NOMO-1 treated with DMSO at 0.1 percent for 48 hours (cell line): Measurements from ENCODE around the gene MAP1LC3B.

ENCODE experiments used
- DNase-seq: peaks from one replicate; lab custom pipeline; 2025; ENCODE audit not compliant: unreplicated experiment; lab: John Stamatoyannopoulos, UW

Gene MAP1LC3B

DNA sequence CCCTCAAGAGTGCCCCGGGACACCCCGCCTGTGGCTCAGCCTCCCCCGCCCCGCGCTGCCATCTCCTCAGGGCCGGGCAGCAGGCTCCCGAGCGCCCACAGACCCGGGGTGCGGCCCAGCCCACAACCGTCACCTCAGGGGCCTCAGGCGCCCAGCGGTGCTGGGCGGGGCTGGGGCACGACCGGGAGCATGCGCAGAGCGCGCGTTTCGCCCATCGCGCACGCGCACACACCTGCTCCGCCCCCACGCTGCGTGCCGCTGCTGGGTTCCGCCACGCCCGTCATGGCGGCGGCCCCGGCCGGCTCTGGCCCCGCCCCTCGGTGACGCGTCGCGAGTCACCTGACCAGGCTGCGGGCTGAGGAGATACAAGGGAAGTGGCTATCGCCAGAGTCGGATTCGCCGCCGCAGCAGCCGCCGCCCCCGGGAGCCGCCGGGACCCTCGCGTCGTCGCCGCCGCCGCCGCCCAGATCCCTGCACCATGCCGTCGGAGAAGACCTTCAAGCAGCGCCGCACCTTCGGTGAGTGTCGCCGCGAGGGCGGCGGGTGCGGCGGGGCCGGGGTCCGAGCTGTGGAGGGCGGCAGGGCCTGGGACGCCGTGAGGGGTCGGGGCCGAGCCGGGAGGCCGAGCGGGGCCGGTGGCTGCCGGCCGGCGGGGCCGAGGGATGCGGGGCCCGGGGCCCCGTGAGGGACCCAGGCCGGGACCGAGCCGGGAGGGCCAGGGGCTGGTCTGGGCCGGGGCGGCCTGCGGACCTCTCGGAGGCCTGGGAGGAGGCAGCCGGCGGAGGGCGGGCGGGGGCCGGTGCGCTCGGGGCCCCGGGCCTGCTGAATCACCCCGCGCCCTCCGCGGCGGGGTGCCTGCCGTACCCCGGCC lies at the start of gene MAP1LC3B:
MAP1LC3B (plus strand) TSS at position 387 of the 871 bp plus-strand sequence; CDS start at position 479, 92 bp downstream.
- peak; percentile 83 for DNase-seq

DNA sequence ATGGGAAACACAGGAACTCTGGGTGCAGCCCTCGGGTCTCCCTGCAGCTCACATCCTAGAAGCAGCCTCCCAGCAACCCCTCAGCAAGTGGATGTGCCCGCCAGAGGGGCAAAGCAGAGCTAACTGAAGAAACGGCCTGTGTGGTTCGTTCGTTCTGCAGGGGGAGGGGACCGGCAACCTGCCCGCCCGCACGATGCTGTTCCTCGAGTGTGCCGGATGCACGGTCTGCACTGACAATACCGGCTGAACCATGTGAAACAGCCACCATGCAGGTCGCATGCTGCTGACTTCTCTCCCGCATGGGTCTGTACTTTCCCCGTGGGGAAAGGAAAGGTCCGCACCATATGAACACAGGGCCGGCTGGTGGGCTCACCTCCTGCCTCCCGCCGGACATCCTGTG lies 49.6 kb upstream of the MAP1LC3B start:
- DNase-seq, result no peak

DNA sequence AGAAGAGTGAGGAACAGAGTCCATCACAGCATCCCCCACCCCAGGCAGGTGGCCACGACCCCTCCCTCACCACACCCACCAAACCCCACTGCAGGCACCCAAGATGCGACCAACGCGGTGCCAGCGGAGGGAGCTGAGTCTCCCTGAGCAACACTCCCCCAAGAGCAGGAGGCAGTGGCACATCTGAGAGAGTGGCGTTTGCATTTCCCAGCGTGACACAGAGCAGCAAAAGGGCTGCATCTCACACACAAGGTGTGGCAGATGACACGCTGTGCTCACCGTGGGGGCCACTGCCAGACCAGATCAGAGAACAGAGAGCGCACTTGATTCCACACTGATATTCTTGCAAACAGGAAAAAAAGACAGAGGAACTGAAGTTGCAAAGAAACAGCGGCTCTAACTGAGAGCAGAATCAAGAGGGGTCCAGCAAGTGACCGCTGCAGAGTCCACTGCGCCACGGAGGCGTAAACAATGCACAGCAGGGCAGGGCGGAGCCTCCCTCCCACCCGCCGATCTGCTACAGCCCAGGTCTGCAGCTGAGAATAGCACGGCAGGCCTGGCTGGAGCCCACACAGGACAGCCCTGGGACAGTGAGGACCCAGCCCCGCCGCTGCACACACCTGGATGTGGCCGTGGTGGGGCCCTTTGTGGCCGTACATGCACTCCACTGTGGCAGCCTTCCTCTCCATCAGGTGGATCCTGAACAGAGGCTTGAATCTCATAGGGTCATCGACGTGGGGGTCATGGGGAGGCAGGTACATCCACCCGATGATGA lies 49.0 kb upstream of the MAP1LC3B start:
- no peak for DNase-seq

DNA sequence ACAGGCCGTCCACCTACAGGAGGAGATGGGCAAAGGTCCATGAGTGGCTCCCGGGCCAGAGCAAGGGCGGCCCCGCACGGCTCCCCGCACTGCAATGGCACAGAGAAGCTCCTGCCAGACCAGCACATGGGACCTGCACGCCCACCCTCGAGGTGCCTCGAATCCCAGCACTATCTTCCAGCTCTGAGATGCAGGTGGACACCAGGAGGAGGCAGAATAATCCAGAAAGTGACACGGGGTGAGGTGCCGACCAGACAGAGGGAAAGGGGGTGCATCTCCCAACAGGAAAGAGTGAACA lies 48.4 kb upstream of the MAP1LC3B start:
- no peak for DNase-seq

DNA sequence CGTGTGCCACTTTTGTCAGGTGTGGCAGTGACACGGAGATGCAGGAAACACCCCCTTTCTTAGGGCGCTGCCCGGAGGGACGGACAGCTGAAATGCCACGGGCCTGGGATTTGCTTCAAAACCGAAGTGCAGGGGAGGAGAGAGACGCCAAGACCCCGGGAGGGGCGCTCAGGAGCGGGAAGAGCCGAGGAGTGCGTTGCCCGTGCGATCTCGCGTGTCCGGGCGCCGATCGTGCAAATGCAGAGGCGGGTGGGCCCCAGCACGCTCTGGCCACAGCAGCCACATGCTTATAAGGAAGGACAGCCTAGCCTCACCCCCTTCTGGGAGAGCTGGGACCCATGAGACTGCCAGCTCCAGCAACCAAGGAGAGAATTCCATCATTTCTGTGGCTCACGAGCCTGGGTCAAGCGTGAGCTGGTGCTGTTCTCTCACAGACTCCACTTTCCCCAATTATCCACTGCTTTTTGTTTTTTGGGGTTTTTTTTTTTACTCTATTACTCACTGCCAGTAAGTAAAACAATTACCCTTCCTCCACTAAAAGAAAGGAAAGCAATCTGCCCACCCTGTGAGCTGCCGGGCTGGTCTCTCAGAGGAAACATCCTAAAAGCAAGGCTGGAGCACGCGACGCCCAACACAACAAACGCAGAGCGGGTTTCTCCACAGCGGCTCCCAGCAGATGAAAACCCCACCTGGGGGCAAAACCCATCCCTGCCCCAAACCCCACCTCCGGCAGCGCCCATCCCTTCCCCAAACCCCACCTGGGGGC lies 47.8 kb upstream of the MAP1LC3B start:
- no peak for DNase-seq

DNA sequence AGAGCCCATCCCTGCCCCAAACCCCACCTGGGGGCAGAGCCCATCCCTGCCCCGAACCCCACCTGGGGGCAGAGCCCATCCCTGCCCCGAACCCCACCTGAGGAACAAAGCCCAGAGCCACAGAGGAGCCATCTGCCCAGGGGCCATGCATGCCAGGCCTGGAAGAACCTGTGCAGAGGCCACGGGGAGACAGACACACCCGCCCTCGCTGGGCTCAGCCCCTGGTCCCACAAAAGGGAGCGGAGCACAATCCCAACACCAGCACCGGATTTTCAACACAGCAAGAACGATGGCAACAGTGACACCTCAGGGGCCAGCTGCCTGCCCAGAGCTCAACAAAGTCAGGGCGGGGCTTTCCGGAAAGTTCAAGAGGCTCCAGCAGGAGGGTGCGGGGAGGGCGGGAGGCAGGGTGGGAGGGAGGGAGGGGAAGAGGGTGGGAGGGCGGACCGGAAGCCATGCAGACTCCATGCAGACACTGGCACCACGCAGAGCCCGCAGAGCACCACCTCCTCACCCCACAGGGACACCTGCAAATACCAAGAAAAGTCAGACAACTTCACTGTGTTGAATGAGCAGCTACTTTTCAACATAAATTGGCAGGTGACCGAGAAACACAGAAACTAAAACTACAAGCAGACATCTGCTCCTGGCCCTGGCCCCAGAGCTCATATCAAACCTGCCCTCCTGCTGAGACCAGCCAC lies 47.1 kb upstream of the MAP1LC3B start:
- DNase-seq, result no peak

DNA sequence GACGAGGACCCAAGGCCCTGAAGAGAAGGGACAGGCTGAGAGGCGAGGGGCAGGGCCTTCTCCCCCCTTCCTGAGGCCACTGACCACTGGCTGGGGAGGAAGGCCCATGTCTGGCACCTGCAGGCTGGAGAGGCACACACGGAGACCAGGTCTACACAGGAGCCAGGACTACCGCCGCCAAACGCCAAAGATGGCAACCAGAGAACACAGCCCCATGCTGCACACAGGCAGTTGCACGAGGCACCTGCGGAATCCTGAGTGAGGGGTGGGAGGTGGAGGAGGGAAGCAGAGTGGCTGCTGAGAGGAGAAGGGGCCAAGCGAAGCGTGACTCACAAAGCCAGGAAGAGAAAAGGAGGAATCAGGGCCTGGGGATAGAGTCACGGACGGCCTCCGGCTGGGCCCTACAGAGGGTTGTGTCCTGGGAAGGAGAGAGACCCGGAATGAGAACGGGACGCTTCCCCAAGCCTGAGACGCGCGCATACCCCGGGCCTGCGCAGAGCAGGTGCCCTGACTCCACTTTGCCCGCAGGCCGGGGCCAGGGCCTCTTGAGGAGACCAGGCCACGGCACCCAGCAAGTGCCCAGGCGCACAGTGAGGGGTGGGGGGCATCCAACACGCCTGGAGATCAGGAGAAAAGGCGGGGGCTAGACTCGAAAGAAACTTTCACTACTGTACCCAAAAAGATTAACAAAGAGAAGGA lies 46.3 kb upstream of the MAP1LC3B start:
- DNase-seq, result no peak

DNA sequence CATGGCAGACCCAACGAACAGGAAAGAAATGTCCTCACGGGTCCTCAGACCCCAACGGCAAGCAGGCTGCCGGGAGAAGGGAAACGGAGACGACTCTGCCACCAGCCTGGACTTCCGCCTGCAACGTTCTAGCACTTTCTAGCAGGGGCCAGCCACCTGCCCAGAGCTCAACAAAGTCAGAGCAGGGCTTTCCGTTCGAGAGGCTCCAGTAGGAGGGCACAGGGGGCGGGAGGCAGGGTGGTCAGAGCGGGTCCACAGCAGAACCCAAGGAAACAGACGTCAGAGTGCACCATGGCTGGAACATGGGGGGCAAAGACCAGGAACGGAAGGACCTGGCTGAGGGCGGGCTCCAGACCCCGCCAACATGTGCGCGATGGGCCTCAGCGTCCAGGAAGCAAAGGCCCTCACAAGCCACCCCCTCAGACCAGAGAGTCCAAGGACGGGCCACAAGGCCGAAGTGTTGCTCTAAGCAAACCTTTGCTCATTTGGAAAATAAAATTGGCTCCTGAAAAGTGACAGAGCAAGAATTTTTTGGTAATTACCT lies 45.5 kb upstream of the MAP1LC3B start:
- DNase-seq, result no peak

DNA sequence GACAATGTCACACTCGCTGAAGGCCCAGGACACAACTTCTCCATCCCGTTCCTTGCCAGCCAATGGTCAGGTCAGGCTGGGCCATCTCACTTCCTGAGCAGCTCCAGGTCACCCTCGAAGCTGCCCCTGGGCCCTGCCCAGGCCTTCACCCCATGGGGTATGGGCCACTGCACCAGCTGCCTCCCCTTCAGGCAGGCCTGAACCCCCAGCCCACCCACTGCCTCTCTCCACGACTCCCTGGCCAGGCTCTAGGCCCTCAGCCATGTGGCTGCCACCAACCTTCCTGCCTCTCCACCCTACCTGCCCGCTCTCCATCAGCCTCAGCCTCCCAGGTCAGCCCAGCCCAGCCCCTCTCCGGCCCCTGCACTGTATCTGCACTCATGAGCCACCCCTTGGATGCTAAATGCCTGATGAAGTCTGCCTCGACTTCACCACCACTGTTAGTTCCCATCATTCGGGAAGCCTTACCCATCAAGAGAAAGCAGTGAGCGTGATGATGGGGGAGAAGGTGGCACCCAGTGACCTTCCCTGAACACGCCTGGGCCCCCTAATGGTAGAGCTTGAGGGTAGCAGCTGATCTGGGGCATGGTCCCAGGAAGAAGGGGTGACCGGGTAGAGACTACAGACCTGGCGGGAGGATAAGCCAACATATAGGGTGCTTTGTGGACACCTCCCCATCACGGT lies 44.1 kb upstream of the MAP1LC3B start:
- no peak for DNase-seq

DNA sequence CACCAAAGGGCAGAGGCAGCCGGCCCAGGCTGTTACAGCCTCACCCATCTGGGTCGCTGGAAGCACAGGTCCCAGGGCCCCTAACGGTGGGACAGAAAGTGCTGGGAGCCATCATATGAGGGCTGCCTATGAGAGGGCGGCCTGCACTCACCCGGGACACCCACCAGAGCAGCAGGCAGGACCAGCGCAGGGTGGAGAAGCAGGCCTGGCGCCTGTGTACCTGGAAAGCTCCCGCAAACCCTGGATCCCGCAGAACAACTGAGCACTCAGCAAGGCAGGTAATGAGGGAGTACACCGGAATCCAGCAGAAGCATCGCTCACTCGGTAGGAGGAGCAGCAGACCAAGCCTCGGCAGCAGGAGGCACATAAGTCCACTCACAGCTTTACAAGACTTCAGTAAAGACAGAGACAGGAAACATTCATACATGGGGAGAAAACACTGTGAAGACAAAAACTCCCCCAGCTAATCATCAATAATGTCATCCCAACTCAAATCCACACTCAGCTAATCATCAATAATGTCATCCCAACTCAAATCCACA lies 43.4 kb upstream of the MAP1LC3B start:
- DNase-seq, result no peak

DNA sequence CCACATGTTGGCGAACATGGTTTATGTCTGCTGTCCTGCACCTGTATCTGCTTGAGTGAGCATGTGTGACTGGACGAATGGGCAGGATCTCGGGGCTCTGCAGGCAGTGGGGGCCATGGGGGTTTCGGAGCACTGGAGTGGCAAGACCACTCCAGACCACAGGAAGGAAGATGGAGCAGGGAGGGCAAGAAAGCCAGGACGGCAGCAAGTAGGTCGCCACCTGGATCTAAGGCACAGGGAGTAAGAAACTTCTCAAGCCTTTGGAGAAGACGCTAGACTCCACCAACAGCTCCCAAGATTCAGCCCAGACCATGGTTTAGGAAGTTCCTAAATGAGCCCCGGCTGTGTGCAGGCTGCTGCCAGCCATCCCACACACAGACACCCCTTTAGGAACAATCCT lies 42.1 kb upstream of the MAP1LC3B start:
- DNase-seq, result no peak

DNA sequence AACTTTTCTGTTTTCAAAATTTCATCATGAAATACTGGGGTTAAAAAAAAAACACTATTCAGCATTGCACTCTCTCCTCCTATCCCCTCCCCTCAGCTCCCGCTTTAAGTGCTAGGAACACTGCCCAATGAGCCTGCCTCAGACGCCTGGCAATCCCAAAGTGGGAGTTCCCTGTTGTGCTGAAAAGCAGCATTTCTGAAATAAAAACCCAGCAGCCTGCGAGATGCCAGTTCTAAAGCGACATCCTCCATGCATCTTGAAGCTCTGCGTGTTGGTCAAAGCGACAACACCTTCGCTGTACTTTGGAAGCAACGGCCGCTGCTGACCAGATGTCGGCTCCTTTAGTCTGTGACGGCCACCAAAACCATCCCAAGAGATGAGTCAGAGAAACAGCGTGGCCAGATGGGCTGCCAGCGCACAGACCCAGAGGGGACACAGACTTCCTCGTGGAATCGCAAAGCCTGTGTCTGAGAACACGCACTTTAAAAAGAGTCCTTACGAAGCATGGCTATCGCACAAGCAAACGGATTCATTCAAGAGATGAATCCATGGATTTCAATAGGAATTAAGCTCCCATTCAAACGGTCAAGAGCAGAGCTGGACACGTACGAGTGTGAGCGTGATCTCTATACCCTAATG lies 41.3 kb upstream of the MAP1LC3B start:
- DNase-seq, result no peak

DNA sequence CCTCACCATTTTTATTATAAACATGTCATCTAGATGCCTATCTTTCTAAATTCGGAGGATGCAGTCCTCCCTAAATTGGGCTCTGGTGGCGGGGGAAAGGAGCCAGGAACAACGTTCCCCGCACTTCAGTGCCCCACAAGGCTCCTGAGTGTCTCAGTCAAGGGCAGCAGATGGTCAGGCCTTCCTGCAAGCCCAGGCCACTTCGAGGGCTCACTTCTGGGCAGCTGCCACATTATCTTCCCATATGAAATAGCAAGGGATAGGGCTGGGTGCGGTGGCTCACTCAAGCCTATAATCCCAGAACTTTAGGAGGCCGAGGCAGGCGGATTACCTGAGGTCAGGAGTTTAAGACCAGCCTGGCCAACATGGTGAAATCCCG lies 40.8 kb upstream of the MAP1LC3B start:
- no peak for DNase-seq

DNA sequence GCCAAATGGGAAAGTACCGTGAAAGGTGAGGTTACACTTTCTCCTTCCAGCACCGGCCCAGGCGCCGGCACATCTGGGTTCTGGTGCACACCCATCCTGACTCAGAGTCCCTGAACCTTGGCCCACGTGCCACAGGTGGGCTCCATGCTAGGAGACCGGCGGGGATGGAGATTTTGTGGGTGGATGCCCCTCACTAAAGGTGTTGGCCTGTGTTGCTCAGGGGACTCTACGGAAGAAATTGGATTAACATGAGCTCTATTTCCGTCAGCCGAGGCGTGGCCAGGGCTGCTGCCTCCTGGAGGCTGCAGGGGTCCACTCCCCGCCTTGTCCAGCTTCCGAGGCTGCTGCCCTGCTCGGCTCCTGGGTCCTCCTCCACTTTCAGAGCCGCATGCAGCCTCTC lies 39.3 kb upstream of the MAP1LC3B start:
- no peak for DNase-seq

DNA sequence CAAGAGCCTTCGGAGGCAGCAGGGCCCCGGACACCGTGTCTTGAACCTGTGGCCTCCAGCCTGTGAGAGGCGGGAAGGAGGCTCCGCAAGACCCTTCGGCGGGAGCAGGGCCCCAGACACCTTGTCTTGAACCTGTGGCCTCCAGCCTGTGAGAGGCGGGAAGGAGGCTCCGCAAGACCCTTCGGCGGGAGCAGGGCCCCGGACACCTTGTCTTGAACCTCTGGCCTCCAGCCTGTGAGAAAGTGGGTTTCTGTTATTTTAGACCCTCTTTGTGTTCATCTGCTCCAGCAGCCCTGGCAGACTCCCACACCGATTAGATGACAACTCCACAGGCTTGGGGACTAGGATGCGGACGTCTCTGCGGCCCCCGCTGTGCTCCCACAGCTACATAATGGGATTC lies 38.5 kb upstream of the MAP1LC3B start:
- no peak for DNase-seq

DNA sequence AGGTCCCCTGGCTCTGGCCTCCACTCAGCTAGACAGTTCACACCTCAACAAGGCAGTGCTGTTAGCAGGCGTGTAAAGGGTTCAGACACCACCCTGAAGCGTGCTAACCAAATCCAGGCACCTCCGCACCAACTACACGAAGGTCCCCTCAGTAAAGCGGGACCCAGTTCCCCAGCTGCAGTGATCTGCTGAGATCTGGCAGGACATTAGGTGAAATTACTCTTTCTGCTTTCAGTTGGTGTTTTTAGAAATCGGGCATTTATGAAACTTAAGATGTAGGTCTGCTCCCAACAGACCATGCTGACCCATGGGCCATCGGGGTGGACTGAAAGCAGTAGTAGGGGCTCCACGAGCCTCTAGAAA lies 35.7 kb upstream of the MAP1LC3B start:
- DNase-seq, result no peak

DNA sequence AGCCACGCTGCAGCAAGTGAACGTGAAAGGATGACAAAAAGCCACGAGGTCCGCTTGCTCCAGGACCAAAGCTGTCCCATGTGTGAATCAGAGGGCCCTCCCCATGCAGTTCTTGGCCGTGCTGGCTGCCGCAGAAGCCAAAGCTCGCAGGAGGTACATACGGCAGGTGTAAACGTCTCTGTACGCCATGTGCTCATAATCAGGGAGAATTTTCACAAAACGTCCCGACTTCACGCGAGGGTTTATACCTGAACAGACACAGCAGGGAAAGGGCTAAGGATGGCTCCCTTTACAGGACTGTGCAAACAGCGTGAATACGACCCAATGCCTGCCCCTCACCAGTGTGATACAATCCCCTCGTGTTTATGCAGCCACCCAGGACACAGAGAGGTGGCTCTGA lies 33.9 kb upstream of the MAP1LC3B start:
- DNase-seq, result no peak

DNA sequence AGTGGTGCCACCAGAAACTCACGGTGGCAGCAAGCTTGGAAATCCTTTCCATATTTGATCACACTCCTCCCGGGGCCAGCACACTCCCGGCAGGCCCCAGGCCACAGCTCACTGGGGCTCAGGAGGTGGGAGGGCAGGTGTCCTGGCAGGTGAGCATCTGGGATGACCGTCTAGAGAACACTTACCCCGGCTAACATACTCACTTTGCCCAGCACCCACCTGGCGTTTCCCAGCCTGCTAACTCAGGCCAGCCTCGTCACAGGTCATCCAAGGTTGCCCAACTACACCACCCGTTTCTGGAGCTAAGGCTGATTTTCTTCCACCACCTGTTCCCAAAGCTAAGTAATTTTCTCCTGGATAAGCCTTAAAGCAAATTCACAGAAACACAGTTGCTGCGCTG lies 33.4 kb upstream of the MAP1LC3B start:
- DNase-seq, result no peak

DNA sequence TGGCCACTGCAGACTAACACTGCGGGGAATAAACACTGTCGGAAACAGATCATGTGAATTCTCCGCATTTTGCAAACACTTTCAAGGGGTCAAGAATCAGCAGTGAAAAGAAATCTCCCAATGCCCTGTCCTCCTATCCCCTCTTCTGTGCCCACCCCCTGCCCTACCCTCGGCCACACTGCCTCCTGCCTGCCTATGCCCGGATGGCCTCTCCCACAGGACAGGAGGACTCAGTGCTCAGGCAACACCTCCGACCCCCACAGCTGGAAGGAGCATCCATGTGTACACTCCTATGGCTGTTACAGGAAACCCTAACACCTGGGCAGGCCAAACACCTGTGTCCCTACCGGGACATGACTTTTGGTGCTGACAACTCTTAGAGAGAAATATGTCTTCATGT lies 33.0 kb upstream of the MAP1LC3B start:
- DNase-seq, result no peak
